Thoracic aorta (tissue), 2 donors: ENCODE data around the gene RPS19BP1. TPM values are rescaled to one million over a fixed set of nuclear protein-coding genes. Genes with fewer than 3 reads are reported as not detected.

Source experiments
- ATAC-seq: fragments of 150-250 bp; one replicate; pipeline ENCODE4 v1.8.0; 2017; ENCODE audit warnings: low read depth; ENCODE audit not compliant: insufficient number of reproducible peaks, low FRiP score
- DNase-seq: peaks from one replicate; pipeline ENCODE4 v3.0.0-alpha.2; 2020; ENCODE audit warnings: low spot score
- H3K27ac ChIP-seq, 2 donors: fragments of 200-600 bp; sonication (generic); 1 replicate in 1 of 2; 2 replicates in 1 of 2; pipeline ENCODE4 v1.5.1; 2016; ENCODE audit warnings: mild to moderate bottlenecking in 2 of 2, moderate library complexity in 2 of 2
- H3K27me3 ChIP-seq: fragments of 200-600 bp; sonication (generic); replicated peaks from 2 replicates; pipeline ENCODE4 v1.6.0; 2016; ENCODE audit warnings: mild to moderate bottlenecking; ENCODE audit not compliant: insufficient read depth
- H3K36me3 ChIP-seq: fragments of 200-600 bp; sonication (generic); one replicate; pipeline ENCODE4 v1.5.1; 2016
- H3K4me1 ChIP-seq, 2 donors: fragments of 200-600 bp; sonication (generic); 1 replicate in 1 of 2; 2 replicates in 1 of 2; pipeline versions ENCODE4 v1.5.1 to v1.6.0; 2016; ENCODE audit warnings: low read depth in 2 of 2, mild to moderate bottlenecking in 1 of 2; ENCODE audit not compliant: control insufficient read depth in 1 of 2
- H3K4me3 ChIP-seq: fragments of 200-600 bp; sonication (generic); 2 replicates; pipeline ENCODE4 v1.5.1; 2016; ENCODE audit warnings: mild to moderate bottlenecking
- H3K9me3 ChIP-seq: fragments of 200-600 bp; sonication (generic); 2 replicates; pipeline ENCODE4 v1.5.1; 2016
- CTCF ChIP-seq: fragments of 200-600 bp; sonication (generic); IDR thresholded peaks from one replicate; pipeline ENCODE4 v1.5.1; 2019; ENCODE audit warnings: antibody characterized with exemption
- total RNA-seq, 2 donors: library from RNA; depleted of rRNA; stranded (reverse); fragments of >200 nt; gene quantifications; one replicate each; pipeline versions ENCODE4 v1.1.0 to v1.2.3, GENCODE V29; 2016

Gene RPS19BP1
- total RNA-seq, 2 donors from 2014 or later: 77.7 to 89.6 TPM

GRCh38 chr22:39570665-39571064 lies 38.1 kb upstream of the RPS19BP1 start, which contains the start of gene CACNA1I:
Gene CACNA1I (plus strand): TSS chr22:39570753. CDS start chr22:39570753, 0 bp downstream.
- no peak for TF ChIP-seq CTCF
- DNase-seq (no peak), ATAC-seq (no peak)
- no peaks in the 10 kb centered on the region for H3K27me3 ChIP-seq
- H3K4me3 ChIP-seq: no peak within 1 kb of the TSS
- no peaks in the 10 kb centered on the region for H3K9me3 ChIP-seq
- no peaks in the 10 kb centered on the region for H3K4me1 ChIP-seq
- no peak within 1 kb of the TSS for H3K27ac ChIP-seq
- no peaks in the 10 kb centered on the region for H3K36me3 ChIP-seq

- Histone ChIP-seq H3K27me3 (no peaks in the 10 kb centered on the region), H3K9me3 (no peaks in the 10 kb centered on the region)
These were observed 37.7 kb upstream of the RPS19BP1 start for GRCh38 chr22:39570226-39570625.

GRCh38 chr22:39569066-39569465 lies 36.5 kb upstream of the RPS19BP1 start:
- no peaks in the 10 kb centered on the region for H3K9me3 ChIP-seq
- TF ChIP-seq CTCF: no peak
- no peaks in the 10 kb centered on the region for H3K27me3 ChIP-seq
- H3K4me3 ChIP-seq: no peak overlapping the region
- H3K4me1 ChIP-seq: no peaks in the 10 kb centered on the region
- DNase-seq (no peak), ATAC-seq (no peak)
- no peak overlapping the region for H3K27ac ChIP-seq
- H3K36me3 ChIP-seq: no peaks in the 10 kb centered on the region

More at GRCh38 chr22:39570226-39570625, 37.7 kb upstream of the RPS19BP1 start:
- no peak for ATAC-seq
- no peak overlapping the region for H3K4me3 ChIP-seq
- no peaks in the 10 kb centered on the region for H3K36me3 ChIP-seq
- no peaks in the 10 kb centered on the region for H3K4me1 ChIP-seq
- no peak overlapping the region for H3K27ac ChIP-seq
- no peak for DNase-seq
- TF ChIP-seq CTCF: no peak

GRCh38 chr22:39568278-39568981 lies 35.9 kb upstream of the RPS19BP1 start:
- ATAC-seq: no peak
- H3K27me3 ChIP-seq: no peaks in the 10 kb centered on the region

More at GRCh38 chr22:39568278-39568981, 35.9 kb upstream of the RPS19BP1 start:
- H3K27ac ChIP-seq: no peak overlapping the region
- H3K36me3 ChIP-seq: no peaks in the 10 kb centered on the region
- no peaks in the 10 kb centered on the region for H3K9me3 ChIP-seq
- no peak overlapping the region for H3K4me3 ChIP-seq
- no peak for TF ChIP-seq CTCF
- no peak for DNase-seq
- no peaks in the 10 kb centered on the region for H3K4me1 ChIP-seq
